SK-N-SH (cell line): ENCODE results near the gene CEP57L1. TPM values are rescaled to one million over a fixed set of nuclear protein-coding genes. Genes with fewer than 3 reads are reported as not detected.

Source experiments
- CTCF ChIA-PET: fragments of 300-600, 350-600 bp; formaldehyde crosslinking; extraction: SDS; loops from one replicate; lab custom pipeline; 2021; lab: Yijun Ruan, JAX
- POLR2A ChIA-PET: fragments of 350-600 bp; sonication (Branson Sonifier 250); formaldehyde crosslinking; extraction: SDS; loops from one replicate; lab custom pipeline; 2020; ENCODE audit warnings: antibody characterized with exemption, inconsistent platforms; lab: Yijun Ruan, JAX
- DNase-seq: peaks from one replicate; pipeline ENCODE4 v3.0.0; 2012
- H2AFZ ChIP-seq: fragments of 200-600 bp; sonication (generic); 2 replicates; pipeline ENCODE4 v1.8.1; 2016; ENCODE audit warnings: antibody characterized with exemption, mild to moderate bottlenecking, low read depth
- H3F3A ChIP-seq: fragments of 200-600 bp; sonication (generic); replicated peaks from 2 replicates; pipeline ENCODE3; 2016; ENCODE audit warnings: antibody characterized with exemption, mild to moderate bottlenecking; ENCODE audit not compliant: insufficient read depth
- H3K27ac ChIP-seq, 2 experiments: fragments of 200-500 bp in 1 of 2; fragments of 200-600 bp in 1 of 2; sonication (Bioruptor generic) in 1 of 2; sonication (generic), shearing (Covaris generic) in 1 of 2; 2 replicates each; pipeline versions ENCODE4 v1.5.1 to v1.6.1; 2014 to 2016; ENCODE audit warnings: low read depth in 2 of 2, inconsistent platforms in 1 of 2, low read length in 1 of 2, mild to moderate bottlenecking in 1 of 2, mixed read lengths in 1 of 2
- H3K27me3 ChIP-seq: fragments of 200-600 bp; sonication (generic), shearing (Covaris generic); 2 replicates; pipeline ENCODE4 v1.6.1; 2016; ENCODE audit warnings: mixed run types; ENCODE audit not compliant: insufficient read depth
- H3K36me3 ChIP-seq, 2 experiments: fragments of 200-500 bp in 1 of 2; fragments of 200-600 bp in 1 of 2; sonication (Bioruptor generic) in 1 of 2; sonication (generic) in 1 of 2; replicated peaks in 1 of 2; 2 replicates each; pipeline versions ENCODE3 to v1.5.1; 2014 to 2016; ENCODE audit warnings: low read length in 1 of 2, mild to moderate bottlenecking in 1 of 2; ENCODE audit not compliant: insufficient read depth in 2 of 2, control insufficient read depth in 1 of 2
- H3K4me1 ChIP-seq, 2 experiments: fragments of 200-500 bp in 1 of 2; fragments of 200-600 bp in 1 of 2; sonication (Bioruptor generic) in 1 of 2; sonication (generic), shearing (Covaris generic) in 1 of 2; 2 replicates each; pipeline versions ENCODE4 v1.5.1 to v1.6.1; 2014 to 2016; ENCODE audit warnings: low read depth in 1 of 2, low read length in 1 of 2, mixed run types in 1 of 2; ENCODE audit not compliant: insufficient read depth in 2 of 2, control insufficient read depth in 1 of 2
- H3K4me2 ChIP-seq: fragments of 200-600 bp; sonication (generic), shearing (Covaris generic); 2 replicates; pipeline ENCODE4 v1.6.1; 2017; ENCODE audit warnings: mixed run types
- H3K4me3 ChIP-seq, 2 experiments: fragments of 200-500 bp in 1 of 2; fragments of 200-600 bp in 1 of 2; sonication (Bioruptor generic) in 1 of 2; sonication (generic), shearing (Covaris generic) in 1 of 2; 2 replicates each; pipeline versions ENCODE4 v1.5.1 to v1.8.1; 2014 to 2016; ENCODE audit warnings: low read depth in 2 of 2, inconsistent platforms in 1 of 2, low read length in 1 of 2, mild to moderate bottlenecking in 1 of 2, mixed read lengths in 1 of 2, moderate library complexity in 1 of 2
- H3K79me2 ChIP-seq: fragments of 200-600 bp; sonication (generic); 2 replicates; pipeline ENCODE4 v1.8.1; 2017; ENCODE audit warnings: mild to moderate bottlenecking; ENCODE audit not compliant: insufficient read depth
- H3K9ac ChIP-seq: fragments of 200-600 bp; sonication (generic); 2 replicates; pipeline ENCODE4 v1.6.1; 2017; ENCODE audit warnings: mixed run types
- H3K9me2 ChIP-seq: fragments of 200-600 bp; sonication (generic); 2 replicates; pipeline ENCODE4 v1.6.1; 2017; ENCODE audit warnings: mixed run types
- H3K9me3 ChIP-seq: fragments of 200-600 bp; sonication (generic); 2 replicates; pipeline ENCODE4 v1.6.1; 2017; ENCODE audit warnings: mixed run types, mild to moderate bottlenecking, moderate library complexity
- H4K20me1 ChIP-seq: fragments of 200-600 bp; sonication (generic); 2 replicates; pipeline ENCODE4 v1.6.1; 2017; ENCODE audit warnings: mild to moderate bottlenecking, mixed run types; ENCODE audit not compliant: insufficient read depth
- CTCF ChIP-seq: fragments of 200-600 bp; sonication (generic); IDR thresholded peaks from 2 replicates; pipeline ENCODE4 v1.6.1; 2017; ENCODE audit warnings: antibody characterized with exemption, mild to moderate bottlenecking, moderate library complexity
- EP300 ChIP-seq, 2 experiments: IDR thresholded peaks; 2 replicates each; pipeline versions ENCODE4 v1.4.0 to v1.6.1; 2012; ENCODE audit warnings: borderline replicate concordance in 1 of 2, low read depth in 1 of 2, low read length in 1 of 2
- EZH2phosphoT487 ChIP-seq: fragments of 200-600 bp; sonication (generic); IDR thresholded peaks from 2 replicates; pipeline ENCODE4 v1.6.1; 2017; ENCODE audit warnings: low read depth, mixed run types, mild to moderate bottlenecking, antibody characterized with exemption, moderate library complexity, borderline replicate concordance
- FOXM1 ChIP-seq: IDR thresholded peaks from 2 replicates; pipeline ENCODE4 v1.4.0; 2012; ENCODE audit warnings: low read depth, mild to moderate bottlenecking
- GABPA ChIP-seq: IDR thresholded peaks from 2 replicates; pipeline ENCODE4 v1.4.0; 2012; ENCODE audit warnings: low read depth, mild to moderate bottlenecking
- GATA2 ChIP-seq: sonication (generic); formaldehyde crosslinking; IDR thresholded peaks from 2 replicates; pipeline ENCODE4 v1.5.0; 2020; ENCODE audit warnings: mild to moderate bottlenecking, missing genetic modification reagents
- JUND ChIP-seq: IDR thresholded peaks from 2 replicates; pipeline ENCODE4 v1.4.0; 2012
- MXI1 ChIP-seq: IDR thresholded peaks from 2 replicates; pipeline ENCODE4 v1.6.1; 2012; ENCODE audit warnings: mild to moderate bottlenecking, low read depth, low read length, improper control_type of control experiment
- PBX3 ChIP-seq: IDR thresholded peaks from 2 replicates; pipeline ENCODE4; 2012
- REST ChIP-seq: IDR thresholded peaks from 2 replicates; pipeline ENCODE4 v1.6.1; 2012; ENCODE audit warnings: mild to moderate bottlenecking, low read depth, low read length, moderate library complexity
- RXRA ChIP-seq: IDR thresholded peaks from 2 replicates; pipeline ENCODE4 v1.4.0; 2012; ENCODE audit warnings: low read depth, mild to moderate bottlenecking, borderline replicate concordance
- SIN3A ChIP-seq: IDR thresholded peaks from 2 replicates; pipeline ENCODE4 v1.6.1; 2012; ENCODE audit warnings: low read depth, mild to moderate bottlenecking, low read length, moderate library complexity, borderline replicate concordance
- TEAD4 ChIP-seq: IDR thresholded peaks from 2 replicates; pipeline ENCODE4 v1.4.0; 2012; ENCODE audit warnings: mild to moderate bottlenecking, borderline replicate concordance; ENCODE audit not compliant: insufficient read depth
- USF1 ChIP-seq: IDR thresholded peaks from 2 replicates; pipeline ENCODE4 v1.4.0; 2012; ENCODE audit warnings: low read depth, borderline replicate concordance
- USF2 ChIP-seq: fragments of 150-350 bp; IDR thresholded peaks from 2 replicates; pipeline ENCODE4 v1.6.1; 2017; ENCODE audit warnings: antibody characterized with exemption, low read length, low read depth, borderline replicate concordance
- YY1 ChIP-seq: IDR thresholded peaks from 2 replicates; pipeline ENCODE4 v1.4.0; 2012; ENCODE audit warnings: low read depth, mild to moderate bottlenecking
- ZBTB33 ChIP-seq: IDR thresholded peaks from 2 replicates; pipeline ENCODE4 v1.4.0; 2012; ENCODE audit warnings: low read depth, borderline replicate concordance
- WGBS: methylation state at CpG from one replicate; pipeline ENCODE4 v1.1.6; 2017; ENCODE audit warnings: low lambda C conversion rate; 5-methylcytosine and 5-hydroxymethylcytosine counted together
- polyA plus RNA-seq, 3 experiments: library from polyadenylated mRNA; depleted of rRNA; stranded (reverse); fragments of >200 nt; gene quantifications; 2 replicates each; pipeline ENCODE4 v1.2.3, GENCODE V29; 2012

CEP57L1 gene
- polyA plus RNA-seq, 1 of the 3 experiments (the other 2 are of a cell fraction) = 7.3 TPM

- H3K4me2 ChIP-seq = no peak overlapping the region
- no peak for TF ChIP-seq EZH2phosphoT487
- no peak for TF ChIP-seq FOXM1
- TF ChIP-seq TEAD4 = no peak
- TF ChIP-seq GATA2 (CRISPR knock-in tag) = no peak
- TF ChIP-seq PBX3 = no peak
- TF ChIP-seq CTCF = no peak
- no peak for TF ChIP-seq JUND
- TF ChIP-seq ZBTB33 = no peak
- TF ChIP-seq SIN3A = no peak
- no peak for TF ChIP-seq MXI1
- no peak for TF ChIP-seq YY1
- TF ChIP-seq EP300 (IDR thresholded peaks at IDR 0.05; ENCODE audit: borderline replicate concordance in 1 of 2, low read depth in 1 of 2, low read length in 1 of 2) = no peak
- TF ChIP-seq, all 33 proteins: peak for 0
- no peaks in the 10 kb centered on the region for H3K9me3 ChIP-seq
- H3F3A ChIP-seq = no peaks in the 10 kb centered on the region
- H3K79me2 ChIP-seq = no peaks in the 10 kb centered on the region
- H3K27me3 ChIP-seq = no peaks in the 10 kb centered on the region
- DNase-seq = no peak
- no peak overlapping the region for H3K4me3 ChIP-seq
- no peak overlapping the region for H3K9ac ChIP-seq
- no peaks in the 10 kb centered on the region for H3K9me2 ChIP-seq
- H3K4me1 ChIP-seq = peaks cover 0 to 3% of the 10 kb centered on the region in 2 experiments; a peak in 3 of 4 replicates
- H3K27ac ChIP-seq = no peak overlapping the region
- CTCF ChIA-PET = interaction anchor here (0.9 to 1.3 kb wide), 4 partner anchors 16 to 327 kb away, joined by 3 to 5 read pairs (median 3); no protein-coding TSS in a partner anchor
- H4K20me1 ChIP-seq = no peaks in the 10 kb centered on the region
- H2AFZ ChIP-seq = no peak overlapping the region
- H3K36me3 ChIP-seq = no peaks in the 10 kb centered on the region
- POLR2A ChIA-PET = no interaction called here
Observed at GRCh38 chr6:109056661-109057060, 38.6 kb upstream of the CEP57L1 start.

- H2AFZ ChIP-seq = no peak overlapping the region
- ChIA-PET CTCF (interaction anchor here (1.1 to 1.5 kb wide), 2 partner anchors 22 to 517 kb away, joined by 3 read pairs; no protein-coding TSS in a partner anchor), POLR2A (no interaction called here)
- no peaks in the 10 kb centered on the region for H3K79me2 ChIP-seq
- no peaks in the 10 kb centered on the region for H3F3A ChIP-seq
- H3K9ac ChIP-seq = no peak overlapping the region
- H3K9me2 ChIP-seq = no peaks in the 10 kb centered on the region
- no peaks in the 10 kb centered on the region for H3K36me3 ChIP-seq
- no peaks in the 10 kb centered on the region; a peak in 2 of 4 replicates for H3K4me1 ChIP-seq
- no peaks in the 10 kb centered on the region for H3K9me3 ChIP-seq
- no peaks in the 10 kb centered on the region for H3K27me3 ChIP-seq
- H3K27ac ChIP-seq = no peak overlapping the region
- H3K4me3 ChIP-seq = no peak overlapping the region
- no peak for DNase-seq
- no peaks in the 10 kb centered on the region for H4K20me1 ChIP-seq
- no peak overlapping the region for H3K4me2 ChIP-seq
- WGBS = 79% methylated on average over 2 of the region's 2 CpGs
- TF ChIP-seq GABPA = no peak
- no peak for TF ChIP-seq YY1
- no peak for TF ChIP-seq USF1
- no peak for TF ChIP-seq REST
- TF ChIP-seq SIN3A = no peak
- no peak for TF ChIP-seq USF2
- TF ChIP-seq RXRA = no peak
Observed at GRCh38 chr6:109058620-109059019, 36.7 kb upstream of the CEP57L1 start.
